GM21423 (cell line): ENCODE measurements around the gene GSTM1.

ENCODE experiments used
- ATAC-seq: cut with Tn5 transposase; IDR thresholded peaks from one replicate; pipeline ENCODE4 v1.9.1; 2021; ENCODE audit warnings: mild to moderate bottlenecking, moderate library complexity; ENCODE audit not compliant: unreplicated experiment

GSTM1 gene

DNA sequence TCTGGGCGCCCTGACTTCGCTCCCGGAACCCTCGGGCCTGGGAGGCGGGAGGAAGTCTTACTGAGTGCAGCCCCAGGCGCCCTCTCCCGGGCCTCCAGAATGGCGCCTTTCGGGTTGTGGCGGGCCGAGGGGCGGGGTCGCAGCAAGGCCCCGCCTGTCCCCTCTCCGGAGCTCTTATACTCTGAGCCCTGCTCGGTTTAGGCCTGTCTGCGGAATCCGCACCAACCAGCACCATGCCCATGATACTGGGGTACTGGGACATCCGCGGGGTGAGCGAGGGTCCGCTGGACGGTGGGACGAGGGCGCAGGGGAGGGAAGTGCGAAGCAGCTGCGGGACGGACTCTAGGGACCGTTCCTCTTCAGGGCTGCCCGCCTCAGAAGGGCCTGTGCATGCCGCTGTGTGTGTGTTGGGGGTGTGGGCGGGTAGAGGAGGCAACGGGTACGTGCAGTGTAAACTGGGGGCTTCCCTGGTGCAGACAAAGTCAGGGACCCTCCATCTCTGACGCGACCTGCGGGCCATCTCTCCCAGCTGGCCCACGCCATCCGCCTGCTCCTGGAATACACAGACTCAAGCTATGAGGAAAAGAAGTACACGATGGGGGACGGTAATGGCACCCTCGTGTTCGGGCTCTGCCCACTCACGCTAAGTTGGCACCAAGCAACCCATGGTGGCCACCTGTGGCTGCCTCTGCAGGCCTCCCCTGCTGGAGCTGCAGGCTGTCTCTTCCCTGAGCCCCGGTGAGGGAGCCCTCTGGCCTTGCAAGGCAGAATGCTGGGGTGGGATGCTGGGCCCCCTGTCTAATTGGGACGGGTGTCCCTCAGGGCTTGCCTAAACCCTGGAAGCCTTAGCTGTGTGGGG, at the start of gene GSTM1:
Gene GSTM1 (plus strand): TSS at position 177 of the 859 bp plus-strand sequence. CDS start 57 bp downstream, at position 234.
- ATAC-seq: peak; percentile 96

DNA sequence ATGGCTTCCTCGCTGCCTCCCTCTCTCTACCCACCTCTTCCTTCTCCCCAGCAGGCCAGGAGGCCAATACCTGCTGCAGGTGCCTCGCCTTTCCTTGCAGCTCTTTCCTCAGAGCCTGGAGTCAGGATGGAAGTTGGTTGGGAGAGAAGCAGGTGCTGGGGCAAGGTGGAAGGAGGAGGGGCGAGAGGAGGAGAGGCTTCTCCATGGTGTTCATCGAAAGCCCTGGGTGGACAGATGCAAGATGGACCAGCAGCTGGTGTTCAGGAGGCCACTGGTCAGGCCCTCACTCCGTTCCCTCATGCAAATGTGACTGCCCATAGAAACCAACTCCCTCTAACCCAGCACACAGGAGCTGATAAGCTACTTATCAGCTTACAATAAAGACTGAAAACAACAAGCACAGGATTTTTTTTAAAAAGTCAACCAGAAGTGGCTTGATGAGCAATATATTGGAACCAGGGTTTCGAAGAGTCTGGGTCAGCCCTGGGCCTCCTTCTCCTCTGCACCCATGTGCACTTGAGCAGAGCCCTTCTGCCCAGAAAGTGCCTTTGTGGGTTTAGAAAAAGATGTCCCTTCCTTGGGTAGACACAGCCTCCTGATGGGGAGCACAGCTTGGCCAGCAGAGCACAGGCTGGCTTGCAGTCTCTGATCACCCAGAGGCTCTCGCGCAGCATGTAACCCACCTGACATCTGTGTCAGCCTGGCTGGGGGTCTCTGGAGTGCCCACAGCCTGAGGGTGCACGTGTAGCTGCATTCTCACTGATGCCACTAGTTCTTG, 48.4 kb upstream of the GSTM1 start:
- ATAC-seq: no peak

DNA sequence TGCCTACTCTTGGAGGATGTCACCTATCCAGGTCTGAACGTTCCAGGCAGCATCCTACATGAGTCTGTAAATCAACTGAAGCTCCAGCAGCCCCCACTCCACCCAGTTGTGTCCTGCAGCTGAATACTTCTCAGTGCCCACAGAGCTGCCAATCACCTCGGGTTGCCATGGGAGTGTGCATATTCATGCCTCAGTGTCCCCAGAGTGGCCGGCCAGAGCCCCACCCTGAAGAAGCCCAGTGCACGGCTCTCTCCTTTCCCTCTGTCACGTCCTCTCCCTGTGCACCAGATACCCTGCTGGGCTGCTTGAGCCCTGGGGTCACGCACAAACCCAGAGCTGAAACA, 47.8 kb upstream of the GSTM1 start:
- no peak for ATAC-seq

DNA sequence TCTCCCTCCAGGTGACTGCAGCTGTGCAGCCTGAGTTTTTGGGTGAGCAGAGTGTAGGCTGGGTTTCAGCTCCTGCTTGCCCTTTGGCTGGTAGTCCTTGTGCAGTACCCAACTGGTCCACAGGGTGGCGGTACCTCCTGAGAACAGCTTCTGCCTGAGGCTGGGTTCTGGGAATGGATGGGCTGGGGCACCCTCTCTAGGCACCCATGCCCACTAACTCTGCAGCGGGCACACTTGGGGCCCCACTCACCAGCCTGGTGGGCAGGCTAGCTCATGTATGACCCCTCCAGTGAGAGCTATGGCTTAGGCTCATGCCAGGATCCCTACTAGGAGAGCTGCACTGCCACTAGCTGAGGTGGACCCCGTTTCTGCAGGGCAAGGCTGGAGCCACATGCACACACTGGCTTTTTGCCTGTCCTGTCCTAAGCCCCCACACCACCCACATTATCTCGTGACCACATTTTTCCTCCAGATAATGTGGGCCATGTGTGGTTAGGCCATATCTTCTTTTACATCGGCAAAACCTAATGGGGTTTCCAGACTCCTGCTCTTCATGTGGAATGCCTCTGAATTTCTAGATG, 47.2 kb upstream of the GSTM1 start:
- ATAC-seq: peak; percentile 51

DNA sequence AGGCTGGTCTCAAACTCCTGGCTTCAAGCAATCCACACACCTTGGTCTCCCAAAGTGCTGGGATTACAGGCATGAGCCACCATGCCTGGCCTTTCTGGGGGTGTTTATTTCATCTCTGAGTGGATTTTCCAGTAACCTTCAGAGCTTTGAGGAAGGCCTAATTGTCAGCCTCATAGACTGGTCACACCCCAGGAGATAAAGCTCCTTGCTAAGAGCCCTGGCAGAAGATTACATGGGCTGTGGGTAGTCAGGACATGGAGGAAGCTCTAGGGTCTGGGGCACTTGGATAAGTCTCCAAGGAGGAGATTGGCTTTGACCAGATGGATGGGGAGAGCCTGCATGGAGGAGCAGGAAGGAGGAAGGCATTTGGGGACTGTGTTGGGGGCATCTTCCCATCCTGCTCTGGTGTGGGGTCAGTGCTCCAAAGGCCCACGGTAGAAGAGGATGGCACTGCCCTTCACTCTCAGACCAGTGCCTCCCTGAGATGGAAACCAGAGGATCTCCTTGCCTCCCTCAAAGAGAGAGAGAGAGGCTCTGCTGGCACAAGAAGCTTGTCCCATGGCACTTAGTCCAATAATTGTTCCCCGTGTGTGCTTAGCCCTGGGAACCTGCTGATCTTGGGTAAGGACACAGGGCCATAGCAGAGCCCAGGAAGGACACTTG, 46.4 kb upstream of the GSTM1 start:
- no peak for ATAC-seq

DNA sequence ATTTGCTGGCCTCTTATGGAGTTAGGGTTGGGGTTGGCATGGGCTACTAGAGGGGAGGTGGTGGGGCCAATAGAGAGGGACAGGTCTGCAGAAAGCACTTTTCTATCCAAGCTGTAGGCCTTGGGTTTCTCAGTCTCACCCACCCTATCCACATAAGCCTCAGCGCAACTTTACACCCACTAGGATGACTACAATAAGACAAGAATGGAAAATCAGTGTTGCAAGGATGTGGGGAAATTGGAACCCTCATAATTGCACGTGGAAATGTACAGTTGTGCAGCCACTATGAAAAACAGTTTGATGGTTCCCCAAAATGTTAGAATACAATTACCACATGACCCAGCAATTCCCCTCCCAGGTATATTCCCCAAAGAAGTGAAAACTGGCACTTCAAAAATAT, 45.8 kb upstream of the GSTM1 start:
- ATAC-seq: no peak

DNA sequence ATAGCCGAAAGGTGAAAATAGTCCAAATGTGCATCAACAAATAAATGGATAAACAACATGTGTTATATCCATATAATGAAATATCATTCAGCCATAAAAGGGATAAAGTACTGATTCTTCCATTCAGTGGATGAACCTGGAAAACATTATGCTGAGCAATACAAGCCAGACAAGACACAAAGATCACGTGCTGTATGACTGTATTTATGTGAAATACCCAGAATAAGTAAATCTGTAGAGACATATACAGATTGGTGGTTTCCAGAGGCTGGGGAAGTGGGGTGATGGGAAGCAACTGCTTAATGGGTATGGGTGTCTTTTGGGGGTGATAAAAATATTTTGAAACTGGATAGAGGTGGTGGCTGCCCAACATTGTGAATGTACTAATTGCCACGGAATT, 45.0 kb upstream of the GSTM1 start:
- ATAC-seq: no peak

DNA sequence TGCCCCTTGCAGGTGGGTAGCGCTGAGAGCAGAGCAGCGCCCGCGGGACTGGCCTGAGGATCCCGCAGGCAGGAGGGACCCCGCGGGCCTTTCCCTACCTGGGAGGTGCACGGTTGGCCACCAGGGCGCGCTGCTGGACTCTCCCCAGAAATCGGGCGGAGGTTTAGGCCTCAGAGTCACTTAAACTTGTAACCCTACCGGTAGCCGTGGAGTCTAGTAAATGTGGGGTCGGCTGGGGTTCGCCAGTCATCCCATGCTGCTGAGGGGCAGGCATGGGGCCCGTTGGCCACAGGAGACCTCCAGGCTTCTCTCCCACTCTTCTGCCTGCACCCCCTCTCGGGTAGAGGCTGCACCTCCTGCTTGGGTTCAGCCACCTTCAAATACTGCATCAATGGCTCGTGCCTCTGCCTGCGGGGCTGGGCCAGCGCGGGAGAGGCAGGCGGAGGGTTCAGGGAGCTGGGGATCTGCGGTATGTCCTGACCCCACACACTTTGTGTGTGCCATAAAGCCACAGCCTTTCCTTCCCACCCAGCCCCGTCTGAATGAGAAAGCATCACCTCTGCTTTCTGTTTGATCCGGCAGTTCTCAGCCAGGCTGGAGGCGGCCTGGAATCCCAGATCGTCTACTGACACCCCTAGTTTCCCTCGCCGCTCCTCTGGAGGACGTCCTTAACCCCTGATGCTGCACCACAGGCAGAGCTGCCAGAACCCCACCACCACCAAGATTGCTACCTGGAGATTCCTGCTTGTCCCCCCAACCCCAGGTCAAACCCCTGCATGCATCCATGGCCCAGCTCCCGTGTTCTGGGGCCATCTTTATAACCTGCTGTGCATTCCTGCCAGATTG, 44.0 kb upstream of the GSTM1 start:
- ATAC-seq: peak; percentile 88

DNA sequence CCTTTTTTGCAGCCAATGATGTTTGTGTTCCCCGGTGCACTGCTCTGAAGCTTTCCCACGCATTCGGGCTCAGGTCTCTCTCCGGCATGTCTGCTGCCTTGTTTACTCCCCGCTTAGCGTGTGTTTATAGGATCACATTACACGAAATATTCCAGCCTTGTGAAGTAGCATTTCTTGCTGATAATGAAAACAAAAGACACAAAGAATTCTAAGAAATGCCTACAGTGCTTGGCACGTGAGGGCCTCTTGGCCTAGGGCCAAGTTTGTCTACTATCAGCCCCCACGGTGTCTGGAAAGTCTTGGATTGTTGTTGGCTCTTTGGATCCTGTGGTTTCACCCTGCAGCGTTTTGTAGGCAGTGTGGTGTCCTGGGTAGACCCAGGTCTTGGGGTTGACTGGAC, 42.9 kb upstream of the GSTM1 start:
- no peak for ATAC-seq

DNA sequence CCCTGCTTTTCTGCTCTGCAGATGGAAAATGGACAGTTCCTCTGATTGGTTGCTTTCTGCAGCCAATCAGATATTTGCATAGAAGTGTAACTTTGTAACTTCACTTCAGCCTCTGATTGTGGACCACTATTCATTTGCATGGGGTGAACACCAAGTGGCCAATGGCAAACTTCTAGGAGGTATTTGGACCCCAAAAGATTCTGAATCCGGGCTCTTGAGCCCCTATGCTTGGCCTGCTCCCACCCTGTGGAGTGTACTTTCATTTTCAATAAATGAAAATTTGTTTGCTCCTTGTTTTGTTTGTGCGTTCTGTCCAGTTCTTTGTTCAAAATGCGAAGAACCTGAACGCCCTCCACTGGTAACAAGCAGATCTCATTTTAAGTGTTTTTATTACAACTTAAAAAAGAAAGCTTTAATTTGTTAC, 38.1 kb upstream of the GSTM1 start:
- ATAC-seq: no peak

DNA sequence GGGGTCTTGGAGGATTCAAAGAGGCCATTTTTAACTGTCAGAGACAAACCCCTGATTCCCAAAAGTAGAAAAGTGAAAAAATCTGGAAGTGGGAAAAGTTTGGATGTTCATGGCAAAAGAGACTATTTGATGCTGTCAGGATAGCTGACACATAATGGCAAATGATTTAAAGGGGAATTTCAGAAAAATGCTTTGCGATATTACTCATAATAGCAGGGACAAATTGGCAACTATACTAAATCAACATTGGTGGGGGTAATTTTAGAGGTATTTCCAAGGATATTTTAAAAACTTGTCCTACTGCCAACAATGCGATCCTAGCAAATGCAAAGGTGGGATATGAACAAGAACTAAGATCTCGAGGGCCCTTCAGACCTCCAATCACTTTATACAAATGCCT, 37.0 kb upstream of the GSTM1 start:
- ATAC-seq: no peak

DNA sequence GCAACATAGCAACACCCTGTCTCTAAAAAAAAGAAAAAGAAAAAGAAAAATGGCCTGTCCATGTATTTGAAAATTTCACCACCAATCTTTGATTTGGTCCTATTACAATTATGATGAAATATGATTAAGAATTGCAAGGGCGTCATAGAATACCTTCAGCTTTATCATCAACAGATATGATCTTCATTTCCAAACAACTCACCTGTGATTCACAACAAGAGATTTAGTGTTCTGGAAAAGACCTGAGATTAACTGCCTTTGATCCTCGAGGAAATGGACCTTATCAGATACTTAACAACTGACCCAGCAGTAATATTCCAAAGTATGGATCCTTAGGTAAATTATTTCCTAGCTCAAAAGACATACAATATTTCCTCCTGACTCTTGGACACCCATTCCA, 35.2 kb upstream of the GSTM1 start:
- ATAC-seq: no peak

DNA sequence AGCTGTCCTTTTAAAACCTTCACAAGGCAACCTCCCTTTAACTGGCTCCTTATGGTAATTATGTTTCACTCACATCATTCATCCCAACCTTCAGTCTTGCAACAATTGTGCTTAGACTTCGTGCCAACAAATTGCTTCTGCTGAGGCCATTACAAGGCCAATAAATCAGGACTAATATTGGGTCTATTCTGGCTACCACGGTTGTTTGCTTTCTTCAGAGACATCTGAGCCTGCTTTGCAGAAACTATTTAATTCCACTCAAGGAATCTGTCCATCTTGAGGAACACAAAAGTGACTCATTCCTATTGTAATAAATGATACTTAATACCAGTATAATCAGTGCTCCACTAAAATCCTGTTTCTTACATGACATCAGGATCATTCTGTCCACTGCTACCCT, 34.3 kb upstream of the GSTM1 start:
- ATAC-seq: no peak

DNA sequence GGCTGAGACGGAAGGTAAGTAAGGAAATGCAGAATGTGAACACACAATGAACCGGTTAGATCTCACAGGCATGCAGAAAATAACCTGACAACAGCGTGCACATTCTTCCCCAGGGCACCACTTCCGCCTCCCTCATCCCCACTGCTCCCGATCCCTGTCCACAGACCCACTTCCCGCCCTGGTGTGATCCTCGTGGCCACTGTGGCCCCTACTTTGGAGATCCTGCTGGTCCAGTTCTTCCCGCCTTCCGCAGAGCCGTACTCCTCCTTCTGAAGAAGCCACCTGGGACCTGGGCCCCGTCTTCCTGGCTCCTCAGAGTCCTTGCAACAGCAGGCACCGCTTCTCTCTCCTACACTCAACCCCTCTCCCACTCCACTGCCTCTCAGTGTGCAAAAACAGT, 33.1 kb upstream of the GSTM1 start:
- no peak for ATAC-seq

DNA sequence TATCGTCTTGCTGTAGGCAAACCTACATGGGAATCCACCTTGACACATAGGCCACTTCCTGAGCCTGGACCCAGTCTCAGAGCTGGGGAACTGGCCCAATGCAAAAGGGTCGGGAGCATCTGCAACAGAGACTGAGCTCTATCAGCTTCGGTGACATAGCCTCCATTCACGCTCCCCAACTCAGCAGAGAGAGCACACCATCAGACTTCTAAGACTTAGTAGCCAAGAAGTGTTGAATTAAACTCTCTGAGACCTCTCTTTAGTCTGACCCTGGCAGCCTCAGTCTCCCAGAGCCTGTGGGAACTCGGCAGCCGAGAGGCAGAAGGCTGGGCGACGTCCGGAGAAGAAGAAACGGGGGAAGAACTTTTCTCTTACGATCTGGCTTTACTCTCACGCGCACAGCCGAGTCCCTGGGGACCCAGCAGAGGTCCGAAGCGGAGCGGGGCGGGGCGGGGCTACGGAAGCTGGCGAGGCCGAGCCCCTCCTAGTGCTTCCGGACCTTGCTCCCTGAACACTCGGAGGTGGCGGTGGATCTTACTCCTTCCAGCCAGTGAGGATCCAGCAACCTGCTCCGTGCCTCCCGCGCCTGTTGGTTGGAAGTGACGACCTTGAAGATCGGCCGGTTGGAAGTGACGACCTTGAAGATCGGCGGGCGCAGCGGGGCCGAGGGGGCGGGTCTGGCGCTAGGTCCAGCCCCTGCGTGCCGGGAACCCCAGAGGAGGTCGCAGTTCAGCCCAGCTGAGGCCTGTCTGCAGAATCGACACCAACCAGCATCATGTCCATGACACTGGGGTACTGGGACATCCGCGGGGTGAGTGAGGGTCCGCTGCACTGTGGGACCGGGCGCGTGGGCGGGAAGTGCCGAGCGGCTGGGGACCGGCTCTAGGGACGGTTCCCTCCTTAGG, 31.8 kb upstream of the GSTM1 start, which contains the start of gene GSTM4:
Gene GSTM4 (plus strand): TSS at position 485 of the 905 bp plus-strand sequence. CDS start 291 bp downstream, at position 776.
- ATAC-seq: peak; percentile 94

DNA sequence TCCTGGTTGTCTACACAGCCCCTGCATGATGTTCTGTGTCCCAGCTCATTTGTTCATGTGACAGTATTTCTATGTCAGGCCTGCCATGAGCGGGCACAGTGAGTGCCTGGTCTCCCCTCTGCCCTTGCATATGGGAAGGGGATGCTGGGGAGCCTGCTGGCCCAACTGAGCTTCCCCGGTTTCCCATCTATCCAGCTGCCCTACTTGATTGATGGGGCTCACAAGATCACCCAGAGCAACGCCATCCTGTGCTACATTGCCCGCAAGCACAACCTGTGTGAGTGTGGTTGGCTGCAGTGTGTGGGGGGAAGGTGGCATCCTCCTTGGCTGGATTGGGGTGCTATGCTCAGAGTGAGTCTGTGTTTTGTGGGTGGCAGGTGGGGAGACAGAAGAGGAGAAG, 30.2 kb upstream of the GSTM1 start:
- no peak for ATAC-seq

DNA sequence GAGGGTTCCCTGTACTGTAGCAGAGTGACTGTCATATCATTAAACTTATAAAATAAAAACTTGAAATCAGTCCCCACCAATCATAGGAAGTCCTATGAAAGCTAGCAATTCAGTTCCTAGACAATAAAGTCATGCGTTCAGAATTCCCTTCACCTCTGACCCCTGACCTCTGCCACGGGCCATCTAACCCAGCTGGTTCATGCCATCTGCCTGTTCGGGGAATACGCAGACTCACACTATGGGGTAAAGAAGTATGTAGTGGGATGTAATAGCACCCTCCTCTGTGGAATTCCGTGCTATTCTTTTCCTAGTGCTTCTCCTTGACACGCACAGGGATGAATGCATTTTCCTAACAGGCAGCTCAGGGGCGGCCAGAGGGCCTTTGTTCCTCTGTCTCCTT, 29.6 kb upstream of the GSTM1 start:
- no peak for ATAC-seq

DNA sequence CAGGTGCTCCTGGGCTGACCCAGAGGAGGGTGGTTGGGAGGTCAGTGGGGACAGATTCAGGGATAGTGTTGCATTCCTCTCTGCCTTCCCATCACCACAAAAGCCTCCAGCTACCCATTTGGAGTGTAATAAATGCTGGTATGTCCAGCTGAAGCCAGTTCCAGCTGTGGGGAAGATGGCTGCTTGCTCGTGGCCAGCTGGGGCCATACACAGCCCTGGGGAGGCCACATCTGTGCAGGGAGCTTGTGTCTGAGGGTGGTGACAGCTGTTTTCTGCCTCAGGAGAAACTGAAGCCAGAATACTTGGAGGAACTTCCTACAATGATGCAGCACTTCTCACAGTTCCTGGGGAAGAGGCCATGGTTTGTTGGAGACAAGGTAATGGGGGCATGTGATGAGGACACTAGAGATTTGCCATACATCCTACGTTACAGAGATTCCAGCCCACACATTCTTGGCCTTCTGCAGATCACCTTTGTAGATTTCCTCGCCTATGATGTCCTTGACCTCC, 29.0 kb upstream of the GSTM1 start:
- no peak for ATAC-seq

DNA sequence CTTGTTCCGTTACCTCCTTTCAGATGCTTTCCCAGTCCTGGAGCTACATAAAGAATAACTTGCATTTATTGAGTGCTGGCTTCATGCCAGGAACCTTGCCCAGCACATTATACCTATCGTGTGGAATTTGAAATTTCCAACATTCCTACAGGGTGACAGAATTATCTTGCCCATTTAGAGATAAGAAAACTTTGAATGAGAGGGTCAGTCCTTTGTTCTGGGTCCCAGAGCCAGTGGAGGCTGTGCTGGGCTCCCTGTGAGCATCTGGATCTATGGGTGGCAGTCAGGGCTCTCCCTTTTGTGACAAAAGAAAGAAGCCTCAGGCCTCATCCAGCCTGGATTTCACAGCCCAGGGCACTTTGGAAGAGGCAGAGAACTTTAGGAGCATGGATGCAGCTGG, 28.5 kb upstream of the GSTM1 start:
- ATAC-seq: no peak
